Left lung (tissue), 10 donors: ENCODE measurements around the gene CHRND. TPM values are rescaled to one million over a fixed set of nuclear protein-coding genes. Genes with fewer than 3 reads are reported as not detected.

ENCODE experiments used
- ATAC-seq: fragments of 200-7000 bp; cut with Tn5 transposase; one replicate; pipeline ENCODE4 v1.9.1; 2020; ENCODE audit warnings: moderate library complexity
- DNase-seq, 4 donors: peaks; one replicate each; pipeline ENCODE4 v3.0.0-alpha.2; 2013 to 2020
- H3K27ac ChIP-seq, 2 donors: fragments of 200-600 bp; sonication (generic) in 1 of 2; one replicate each; pipeline versions ENCODE4 v1.5.0 to v1.8.0; 2020 to 2021
- H3K27me3 ChIP-seq, 2 donors: fragments of 200-600 bp; sonication (generic) in 1 of 2; one replicate each; pipeline versions ENCODE4 v1.5.0 to v1.8.0; 2020 to 2021
- H3K36me3 ChIP-seq, 2 donors: fragments of 200-600 bp; sonication (generic) in 1 of 2; one replicate each; pipeline versions ENCODE4 v1.5.0 to v1.8.0; 2020 to 2021
- H3K4me1 ChIP-seq, 2 donors: fragments of 200-600 bp; one replicate each; pipeline ENCODE4 v1.8.0; 2021
- H3K4me3 ChIP-seq, 2 donors: fragments of 200-600 bp; sonication (generic) in 1 of 2; one replicate each; pipeline versions ENCODE4 v1.5.0 to v1.8.0; 2020 to 2021; ENCODE audit warnings: mild to moderate bottlenecking in 1 of 2
- H3K9me3 ChIP-seq, 2 donors: fragments of 200-600 bp; sonication (generic) in 1 of 2; one replicate each; pipeline versions ENCODE4 v1.5.0 to v1.8.0; 2020 to 2021
- intact Hi-C, 2 donors: fragments of 100-400 bp; cut with DNase I; formaldehyde crosslinking; loops; one replicate each; pipeline versions ENCODE4 v1.11.2 to v1.14.2; 2022
- polyA plus RNA-seq, 6 donors: library from polyadenylated mRNA; unstranded; fragments of 120-200 nt; gene quantifications; one replicate each; pipeline ENCODE4 v1.2.1, GENCODE V29; 2013; ENCODE audit not compliant: insufficient read length in 6 of 6
- total RNA-seq, 2 donors: library from RNA; stranded (reverse); fragmentation: NEBNext Ultra II Directional; extraction: Animal tissue kit (Norgen Biotek cat#: 25700); gene quantifications; one replicate each; pipeline ENCODE4 v1.2.1, GENCODE V29; 2021
- TF ChIP-seq, protein P1 (sequence below), 2 donors: fragments of 200-600 bp; sonication (generic) in 1 of 2; IDR thresholded peaks; one replicate each; pipeline versions ENCODE4 v1.5.0 to v1.8.0; 2021; ENCODE audit warnings: antibody characterized with exemption in 2 of 2
- donor health status: DM: no; HTN: yes; CAD: no.
- donor health status: DM: no; HTN: no; CAD: no.

The CHRND gene
- total and polyA plus RNA-seq, 8 donors: not detected

DNA sequence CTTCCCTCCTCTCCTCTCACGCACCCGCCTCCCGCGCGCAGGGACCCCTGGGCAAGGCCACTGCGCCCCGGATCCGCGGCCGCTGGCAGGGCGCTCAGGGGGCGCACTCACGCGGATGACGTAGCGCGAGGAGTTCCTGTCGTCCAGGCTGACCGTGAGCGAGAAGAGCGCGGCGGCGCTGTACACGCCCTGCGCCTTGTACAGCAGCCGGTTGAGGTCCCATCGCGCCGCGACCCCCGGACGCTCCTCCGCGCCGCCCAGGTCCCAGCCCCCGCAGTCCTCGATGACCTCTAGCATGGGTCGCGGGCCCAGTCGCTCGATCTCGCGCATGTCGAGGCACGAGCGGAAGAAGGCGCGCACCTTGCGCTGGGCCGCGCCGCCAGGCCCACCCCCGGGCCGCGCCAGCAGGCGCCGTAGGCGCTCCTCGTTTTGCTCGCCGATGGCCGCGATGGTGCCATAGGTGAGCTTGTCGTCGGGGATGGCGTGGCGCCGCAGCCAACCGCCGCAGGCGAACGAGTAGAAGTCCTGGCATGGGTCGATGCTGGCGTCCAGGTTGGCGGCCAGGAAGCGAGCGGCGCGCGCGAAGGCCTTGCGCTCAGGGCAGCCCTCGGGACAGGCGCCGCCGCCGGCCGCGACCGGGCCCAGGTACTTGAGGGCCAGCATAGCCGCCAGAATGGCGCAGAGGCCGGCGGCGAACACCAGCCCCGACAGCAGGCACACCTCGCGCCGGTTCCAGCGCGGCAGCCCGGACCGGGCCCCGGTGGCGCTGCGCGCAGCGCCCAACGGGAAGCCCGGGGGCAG is 40.0 kb upstream of the CHRND start:
- intact Hi-C loops: no loop called here
- no peaks in the 10 kb centered on the region for H3K36me3 ChIP-seq
- DNase-seq (peak in 1 of 4 donors; percentile 74), ATAC-seq (no peak)
- peaks cover 0 to 22% of the 10 kb centered on the region in 2 donors for H3K4me1 ChIP-seq
- TF ChIP-seq, protein P1, sequence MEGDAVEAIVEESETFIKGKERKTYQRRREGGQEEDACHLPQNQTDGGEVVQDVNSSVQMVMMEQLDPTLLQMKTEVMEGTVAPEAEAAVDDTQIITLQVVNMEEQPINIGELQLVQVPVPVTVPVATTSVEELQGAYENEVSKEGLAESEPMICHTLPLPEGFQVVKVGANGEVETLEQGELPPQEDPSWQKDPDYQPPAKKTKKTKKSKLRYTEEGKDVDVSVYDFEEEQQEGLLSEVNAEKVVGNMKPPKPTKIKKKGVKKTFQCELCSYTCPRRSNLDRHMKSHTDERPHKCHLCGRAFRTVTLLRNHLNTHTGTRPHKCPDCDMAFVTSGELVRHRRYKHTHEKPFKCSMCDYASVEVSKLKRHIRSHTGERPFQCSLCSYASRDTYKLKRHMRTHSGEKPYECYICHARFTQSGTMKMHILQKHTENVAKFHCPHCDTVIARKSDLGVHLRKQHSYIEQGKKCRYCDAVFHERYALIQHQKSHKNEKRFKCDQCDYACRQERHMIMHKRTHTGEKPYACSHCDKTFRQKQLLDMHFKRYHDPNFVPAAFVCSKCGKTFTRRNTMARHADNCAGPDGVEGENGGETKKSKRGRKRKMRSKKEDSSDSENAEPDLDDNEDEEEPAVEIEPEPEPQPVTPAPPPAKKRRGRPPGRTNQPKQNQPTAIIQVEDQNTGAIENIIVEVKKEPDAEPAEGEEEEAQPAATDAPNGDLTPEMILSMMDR (IDR thresholded peaks at IDR 0.05): no peak
- no peak overlapping the region for H3K27ac ChIP-seq
- H3K9me3 ChIP-seq: no peaks in the 10 kb centered on the region
- no peak overlapping the region for H3K4me3 ChIP-seq
- H3K27me3 ChIP-seq: peaks cover 48 to 100% of the 10 kb centered on the region in 2 donors

DNA sequence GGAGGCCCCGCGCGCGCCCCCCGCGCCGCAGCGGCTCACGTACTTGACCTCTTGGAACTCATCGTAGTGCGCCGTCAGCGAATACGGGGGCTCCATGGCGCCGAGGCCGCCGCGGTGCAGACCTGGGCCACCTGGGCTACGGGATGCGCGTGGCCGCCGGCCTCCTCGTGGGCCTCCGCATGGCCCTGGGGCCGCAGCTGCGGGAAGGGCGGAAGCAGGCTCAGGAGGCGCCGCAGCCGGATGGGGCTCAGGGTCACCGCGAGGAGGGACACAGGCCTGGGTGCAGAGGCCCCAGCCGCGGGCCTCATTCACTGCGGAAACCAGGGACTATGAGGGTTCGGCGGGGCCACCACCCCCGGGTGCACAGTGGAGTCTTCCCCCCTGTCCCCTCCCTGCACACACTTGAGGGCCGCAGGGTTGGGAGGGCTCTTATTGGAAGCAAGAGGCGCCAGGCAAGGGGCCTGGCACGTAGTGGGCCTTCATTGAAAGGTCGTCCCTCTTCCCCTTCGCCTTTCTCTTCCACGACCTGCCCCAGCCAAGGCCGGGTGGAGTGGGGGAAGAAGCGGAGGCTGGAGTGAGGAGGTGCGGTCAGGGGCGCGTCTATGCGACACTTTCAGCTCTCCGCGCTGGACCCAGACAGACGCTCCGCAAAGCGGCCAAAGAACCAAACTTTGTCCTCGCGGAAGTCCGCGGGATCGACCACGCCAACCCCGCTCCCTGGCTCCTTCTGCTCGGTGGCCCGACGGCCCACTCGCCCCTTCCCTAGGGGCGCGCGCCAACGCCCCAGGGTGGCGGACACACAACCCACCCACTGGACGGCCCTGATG is 39.2 kb upstream of the CHRND start:
- no peaks in the 10 kb centered on the region for H3K9me3 ChIP-seq
- intact Hi-C loops: no loop called here
- peaks cover 48 to 99% of the 10 kb centered on the region in 2 donors for H3K27me3 ChIP-seq
- H3K4me1 ChIP-seq: peaks cover 0 to 22% of the 10 kb centered on the region in 2 donors
- no peak overlapping the region for H3K4me3 ChIP-seq
- H3K27ac ChIP-seq: no peak overlapping the region
- H3K36me3 ChIP-seq: no peaks in the 10 kb centered on the region
- DNase-seq (peak in 1 of 4 donors; percentile 59), ATAC-seq (no peak)
- TF ChIP-seq, protein P1 (IDR thresholded peaks at IDR 0.05): no peak

DNA sequence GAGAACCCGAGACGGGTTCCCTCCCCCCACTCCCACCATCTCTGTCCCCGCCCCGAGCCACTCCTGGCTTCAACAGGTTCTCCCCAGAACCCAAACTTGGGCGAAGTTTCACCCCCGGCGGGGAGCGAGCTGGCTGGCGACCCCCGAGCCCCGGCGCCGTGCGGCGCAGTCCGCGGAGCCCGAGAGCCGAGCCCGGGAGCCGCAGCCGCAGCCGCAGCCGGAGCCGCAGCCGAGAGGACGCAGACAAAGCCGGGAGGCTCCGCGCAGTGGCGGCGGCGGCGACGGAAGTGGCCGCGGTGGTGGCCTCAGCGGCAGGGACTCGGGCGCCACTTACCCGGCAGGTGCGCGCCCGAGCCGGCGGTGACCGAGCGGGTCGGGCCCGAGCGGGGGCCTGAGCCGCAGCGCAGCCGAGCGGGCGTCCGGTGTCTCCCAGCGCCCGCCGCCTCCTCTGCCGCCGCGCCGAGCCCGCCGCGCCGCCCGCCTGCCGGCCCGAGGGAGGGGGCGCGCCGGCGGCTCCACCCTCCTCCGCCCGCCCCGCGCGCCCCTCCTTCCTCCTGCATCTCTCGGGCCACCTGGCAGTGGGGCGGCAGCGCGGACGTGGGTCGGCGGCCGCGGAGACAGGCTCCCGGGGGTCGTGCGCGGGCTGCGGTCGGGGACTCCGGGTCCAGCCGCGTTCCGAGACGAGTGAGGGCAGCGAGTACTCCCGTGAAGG is 38.4 kb upstream of the CHRND start, which contains the start of gene ECEL1:
Gene ECEL1 (minus strand): TSS at position 450 of the 712 bp plus-strand sequence. CDS start 1,181 bp downstream, outside the sequence.
- peaks cover 0 to 22% of the 10 kb centered on the region in 2 donors for H3K4me1 ChIP-seq
- intact Hi-C loops: no loop called here
- H3K27ac ChIP-seq: no peak within 1 kb of the TSS
- H3K4me3 ChIP-seq: no peak within 1 kb of the TSS
- H3K36me3 ChIP-seq: no peaks in the 10 kb centered on the region
- peak in 1 of 4 donors; percentile 70 for DNase-seq
- no peaks in the 10 kb centered on the region for H3K9me3 ChIP-seq
- TF ChIP-seq, protein P1 (IDR thresholded peaks at IDR 0.05): no peak
- peaks cover 48 to 92% of the 10 kb centered on the region in 2 donors for H3K27me3 ChIP-seq
- ATAC-seq: no peak

DNA sequence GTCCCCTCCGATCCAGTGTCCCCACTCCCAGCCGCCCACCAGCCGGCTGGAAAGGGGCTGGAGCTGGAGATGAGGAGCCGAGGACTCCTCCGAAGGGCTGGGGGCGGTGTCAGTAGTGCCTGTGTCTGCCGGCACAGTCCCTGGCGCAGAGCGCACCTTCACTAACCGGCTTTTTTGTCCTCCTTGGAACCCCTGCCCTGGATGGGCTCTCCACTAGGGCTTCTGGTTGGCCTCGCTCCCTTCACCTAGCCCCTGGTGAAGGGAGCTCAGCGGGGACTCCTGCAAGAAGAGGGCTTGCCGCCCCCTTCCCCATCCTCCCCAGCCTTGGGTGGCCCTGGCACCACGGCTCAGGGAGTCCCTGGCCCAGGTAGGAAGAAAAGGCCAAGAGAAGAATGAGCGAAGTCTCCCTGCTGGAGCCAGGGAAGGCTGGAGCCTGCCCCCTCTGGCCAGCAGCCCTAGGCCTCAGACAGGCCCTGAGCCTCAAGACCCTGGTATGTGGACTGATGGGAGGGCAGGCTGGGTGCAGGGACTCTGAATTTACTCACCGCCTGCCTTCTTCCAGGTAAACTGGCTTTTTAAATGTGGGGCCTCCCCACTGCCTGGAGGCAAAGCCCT is 37.8 kb upstream of the CHRND start:
- Histone ChIP-seq H3K4me1 (peaks cover 0 to 22% of the 10 kb centered on the region in 2 donors), H3K27me3 (peaks cover 48 to 89% of the 10 kb centered on the region in 2 donors), H3K36me3 (no peaks in the 10 kb centered on the region), H3K9me3 (no peaks in the 10 kb centered on the region), H3K27ac (no peak overlapping the region), H3K4me3 (no peak overlapping the region)
- intact Hi-C loops: no loop called here
- DNase-seq (peak in 1 of 4 donors; percentile 60), ATAC-seq (no peak)
- TF ChIP-seq, protein P1 (IDR thresholded peaks at IDR 0.05): no peak
